ENCODE measurements around the gene NSUN5.

DNA sequence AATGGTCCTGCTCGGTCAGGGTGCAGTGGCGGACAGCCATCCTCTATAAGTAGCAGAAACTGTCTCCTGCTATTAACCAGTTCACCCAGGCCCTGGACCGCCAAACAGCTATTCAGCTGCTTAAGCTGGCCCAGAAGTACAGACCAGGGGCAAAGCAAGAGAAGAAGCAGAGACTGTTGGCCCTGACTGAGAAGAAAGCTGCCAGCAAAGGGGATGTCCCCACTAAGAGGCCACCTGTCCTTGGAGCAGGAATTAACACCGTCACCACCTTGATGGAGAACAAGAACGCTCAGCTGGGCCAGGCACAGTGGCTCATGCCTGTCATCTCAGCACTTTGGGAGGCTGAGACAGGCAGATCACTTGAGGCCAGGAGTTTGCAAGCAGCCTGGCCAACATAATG lies 5.6 kb upstream of the NSUN5 start:
- TF ChIP-seq CTCF (IDR thresholded peaks at IDR 0.05; ENCODE audit: insufficient read depth, low read length) = no peak
- no peak for TF ChIP-seq REST (IDR thresholded peaks at IDR 0.05; ENCODE audit: insufficient replicate concordance, low read depth)
- TF ChIP-seq POLR2AphosphoS5 (IDR thresholded peaks at IDR 0.05; ENCODE audit: low read depth) = no peak
- TF ChIP-seq SPI1 (IDR thresholded peaks at IDR 0.05; ENCODE audit: borderline replicate concordance, low read depth) = no peak
